Measurements from ENCODE around the gene GMEB2.

GMEB2 gene

GRCh38 chr20:63665708-63666107 is 38.8 kb upstream of the GMEB2 start:
- DNase-seq = no peak
- H3K36me3 ChIP-seq (ENCODE audit: control insufficient read depth in 4 of 4, insufficient read depth in 4 of 4, low read length in 3 of 4) = peaks cover 2 to 75% (median 41%) of the 10 kb centered on the region in 4 experiments
- no peaks in the 10 kb centered on the region for H3K9me3 ChIP-seq (ENCODE audit: control extremely low read depth in 1 of 5, control insufficient read depth in 4 of 5, insufficient read depth in 2 of 5, low read depth in 1 of 5, low read length in 4 of 5)
- no peak overlapping the region for H3K4me3 ChIP-seq (ENCODE audit: control insufficient read depth in 1 of 7, extremely low read depth in 1 of 7, insufficient read depth in 4 of 7, low read depth in 2 of 7, low read length in 6 of 7)
- no peak overlapping the region for H3K27ac ChIP-seq (ENCODE audit: insufficient read depth in 1 of 2, low read depth in 1 of 2, low read length in 2 of 2, poor library complexity in 1 of 2, severe bottlenecking in 2 of 2)
- no peaks in the 10 kb centered on the region for H3K4me1 ChIP-seq (ENCODE audit: control extremely low read depth in 1 of 4, control insufficient read depth in 4 of 4, insufficient read depth in 4 of 4, low read length in 3 of 4)
- ChIA-PET CTCF (no interaction called here), POLR2A (no interaction called here)
- no peaks in the 10 kb centered on the region for H3K27me3 ChIP-seq (replicated peaks in 2 of 5; ENCODE audit: control insufficient read depth in 4 of 5, insufficient read depth in 5 of 5, low read length in 4 of 5)
- WGBS (ENCODE audit: insufficient coverage) = 94% methylated on average over 10 of the region's 14 CpGs

GRCh38 chr20:63664861-63665594 is 38.1 kb upstream of the GMEB2 start:
- Histone ChIP-seq H3K9me3 (ENCODE audit: control extremely low read depth in 1 of 5, control insufficient read depth in 4 of 5, insufficient read depth in 2 of 5, low read depth in 1 of 5, low read length in 4 of 5) (no peaks in the 10 kb centered on the region), H3K4me3 (ENCODE audit: control insufficient read depth in 1 of 7, extremely low read depth in 1 of 7, insufficient read depth in 4 of 7, low read depth in 2 of 7, low read length in 6 of 7) (no peak overlapping the region), H3K36me3 (ENCODE audit: control insufficient read depth in 4 of 4, insufficient read depth in 4 of 4, low read length in 3 of 4) (peaks cover 2 to 76% (median 40%) of the 10 kb centered on the region in 4 experiments), H3K27ac (ENCODE audit: insufficient read depth in 1 of 2, low read depth in 1 of 2, low read length in 2 of 2, poor library complexity in 1 of 2, severe bottlenecking in 2 of 2) (no peak overlapping the region), H3K4me1 (ENCODE audit: control extremely low read depth in 1 of 4, control insufficient read depth in 4 of 4, insufficient read depth in 4 of 4, low read length in 3 of 4) (no peaks in the 10 kb centered on the region), H3K27me3 (replicated peaks in 2 of 5; ENCODE audit: control insufficient read depth in 4 of 5, insufficient read depth in 5 of 5, low read length in 4 of 5) (no peaks in the 10 kb centered on the region)
- CTCF ChIA-PET = no interaction called here
- no peak for DNase-seq
- POLR2A ChIA-PET = no interaction called here
- 100% methylated on average over 1 of the region's 18 CpGs for whole genome bisulfite sequencing (ENCODE audit: insufficient coverage)

- no peak overlapping the region for H3K4me3 ChIP-seq (ENCODE audit: control insufficient read depth in 1 of 7, extremely low read depth in 1 of 7, insufficient read depth in 4 of 7, low read depth in 2 of 7, low read length in 6 of 7)
- H3K27me3 ChIP-seq (replicated peaks in 2 of 5; ENCODE audit: control insufficient read depth in 4 of 5, insufficient read depth in 5 of 5, low read length in 4 of 5) = no peaks in the 10 kb centered on the region
- ChIA-PET CTCF (no interaction called here), POLR2A (no interaction called here)
- no peaks in the 10 kb centered on the region for H3K9me3 ChIP-seq (ENCODE audit: control extremely low read depth in 1 of 5, control insufficient read depth in 4 of 5, insufficient read depth in 2 of 5, low read depth in 1 of 5, low read length in 4 of 5)
- peaks cover 2 to 76% (median 40%) of the 10 kb centered on the region in 4 experiments for H3K36me3 ChIP-seq (ENCODE audit: control insufficient read depth in 4 of 4, insufficient read depth in 4 of 4, low read length in 3 of 4)
- H3K27ac ChIP-seq (ENCODE audit: insufficient read depth in 1 of 2, low read depth in 1 of 2, low read length in 2 of 2, poor library complexity in 1 of 2, severe bottlenecking in 2 of 2) = no peak overlapping the region
- H3K4me1 ChIP-seq (ENCODE audit: control extremely low read depth in 1 of 4, control insufficient read depth in 4 of 4, insufficient read depth in 4 of 4, low read length in 3 of 4) = peaks cover 0 to 4% (median 3%) of the 10 kb centered on the region in 4 experiments
- whole genome bisulfite sequencing (ENCODE audit: insufficient coverage) = over 99% methylated on average over 15 of the region's 22 CpGs
- DNase-seq = no peak
Observed at GRCh38 chr20:63664143-63664851, 37.4 kb upstream of the GMEB2 start.

- no peak for DNase-seq
- Histone ChIP-seq H3K27ac (ENCODE audit: insufficient read depth in 1 of 2, low read depth in 1 of 2, low read length in 2 of 2, poor library complexity in 1 of 2, severe bottlenecking in 2 of 2) (no peak overlapping the region), H3K4me3 (ENCODE audit: control insufficient read depth in 1 of 7, extremely low read depth in 1 of 7, insufficient read depth in 4 of 7, low read depth in 2 of 7, low read length in 6 of 7) (no peak overlapping the region), H3K9me3 (ENCODE audit: control extremely low read depth in 1 of 5, control insufficient read depth in 4 of 5, insufficient read depth in 2 of 5, low read depth in 1 of 5, low read length in 4 of 5) (no peaks in the 10 kb centered on the region), H3K4me1 (ENCODE audit: control extremely low read depth in 1 of 4, control insufficient read depth in 4 of 4, insufficient read depth in 4 of 4, low read length in 3 of 4) (peaks cover 0 to 11% (median 9%) of the 10 kb centered on the region in 4 experiments), H3K27me3 (replicated peaks in 2 of 5; ENCODE audit: control insufficient read depth in 4 of 5, insufficient read depth in 5 of 5, low read length in 4 of 5) (no peaks in the 10 kb centered on the region), H3K36me3 (ENCODE audit: control insufficient read depth in 4 of 4, insufficient read depth in 4 of 4, low read length in 3 of 4) (peaks cover 2 to 72% (median 39%) of the 10 kb centered on the region in 4 experiments)
- POLR2A ChIA-PET = no interaction called here
- WGBS (ENCODE audit: insufficient coverage) = 97% methylated on average over 24 of the region's 26 CpGs
- CTCF ChIA-PET = no interaction called here
Observed at GRCh38 chr20:63663332-63664066, 36.6 kb upstream of the GMEB2 start.

DNA sequence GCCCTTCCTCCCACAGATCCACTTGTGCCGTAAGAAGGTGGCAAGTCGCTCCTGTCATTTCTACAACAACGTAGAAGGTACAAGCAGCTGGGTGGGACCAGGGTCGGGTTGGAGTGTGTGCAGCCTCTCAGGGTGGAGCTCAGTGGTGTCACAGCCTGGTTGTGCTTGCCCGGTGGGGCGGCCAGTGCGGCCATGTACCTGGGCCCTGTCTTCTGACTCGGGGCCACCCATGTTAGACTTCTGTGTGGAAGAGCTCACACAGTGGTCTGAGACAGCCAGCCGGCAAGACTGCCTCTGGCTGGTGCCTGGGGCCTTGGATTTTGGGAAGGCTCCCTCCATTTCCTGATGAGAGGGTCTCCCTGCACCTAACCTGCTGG is 35.9 kb upstream of the GMEB2 start:
- CTCF ChIA-PET = no interaction called here

DNA sequence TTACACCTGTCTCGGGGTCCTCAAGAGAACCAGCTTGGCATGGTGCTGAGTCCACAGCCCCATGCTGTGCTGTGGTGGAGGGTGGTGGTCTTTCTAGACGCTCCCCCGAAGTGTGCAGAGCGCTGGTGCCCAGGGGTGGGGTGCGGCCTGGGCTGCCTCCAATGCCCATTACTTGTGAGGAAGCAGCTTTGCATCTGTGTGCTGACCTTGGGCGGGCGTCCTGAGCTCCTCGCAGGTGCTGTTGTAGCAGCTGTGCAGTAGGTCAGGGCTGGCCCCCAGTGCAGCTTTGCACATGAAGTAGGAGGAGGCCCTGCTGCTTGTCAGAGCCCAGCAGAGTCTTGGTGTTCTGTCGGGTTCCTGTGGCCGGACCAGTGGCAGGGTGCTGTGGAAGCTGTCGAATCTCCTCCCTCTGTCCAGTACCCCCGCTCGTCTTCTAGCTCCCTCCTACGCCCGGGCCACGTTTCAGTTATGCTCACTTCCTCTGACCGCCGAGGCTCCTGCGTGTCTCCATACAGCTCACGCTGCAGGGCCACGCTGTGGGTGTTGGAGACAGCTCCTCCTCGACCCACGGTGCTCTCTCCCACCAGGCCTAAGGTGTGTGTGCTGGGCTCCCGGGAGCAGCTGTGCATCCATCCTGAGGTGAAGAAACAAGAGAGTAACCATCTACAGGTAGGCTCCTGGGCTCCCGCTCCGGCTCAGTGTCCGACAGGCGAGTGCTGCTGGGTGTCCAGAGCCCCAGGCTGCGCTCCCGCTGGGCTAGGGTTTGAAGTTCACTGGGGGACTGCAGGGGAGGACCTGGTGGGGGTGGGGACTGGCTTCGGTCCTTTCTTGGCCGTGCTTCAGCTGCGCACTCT is 35.3 kb upstream of the GMEB2 start:
- H3K27me3 ChIP-seq (replicated peaks in 2 of 5; ENCODE audit: control insufficient read depth in 4 of 5, insufficient read depth in 5 of 5, low read length in 4 of 5) = no peaks in the 10 kb centered on the region
- POLR2A ChIA-PET = no interaction called here
- H3K4me1 ChIP-seq (ENCODE audit: control extremely low read depth in 1 of 4, control insufficient read depth in 4 of 4, insufficient read depth in 4 of 4, low read length in 3 of 4) = peaks cover 0 to 19% (median 18%) of the 10 kb centered on the region in 4 experiments
- WGBS (ENCODE audit: insufficient coverage) = 96% methylated on average over 24 of the region's 33 CpGs
- no peaks in the 10 kb centered on the region for H3K9me3 ChIP-seq (ENCODE audit: control extremely low read depth in 1 of 5, control insufficient read depth in 4 of 5, insufficient read depth in 2 of 5, low read depth in 1 of 5, low read length in 4 of 5)
- peaks cover 0 to 60% (median 29%) of the 10 kb centered on the region in 4 experiments for H3K36me3 ChIP-seq (ENCODE audit: control insufficient read depth in 4 of 4, insufficient read depth in 4 of 4, low read length in 3 of 4)
- CTCF ChIA-PET = interaction anchor here (0.6 to 2.0 kb wide), 2 partner anchors 27 to 74 kb away, joined by 3 to 4 read pairs; no protein-coding TSS in a partner anchor
- H3K27ac ChIP-seq (ENCODE audit: insufficient read depth in 1 of 2, low read depth in 1 of 2, low read length in 2 of 2, poor library complexity in 1 of 2, severe bottlenecking in 2 of 2) = no peak overlapping the region
- H3K4me3 ChIP-seq (ENCODE audit: control insufficient read depth in 1 of 7, extremely low read depth in 1 of 7, insufficient read depth in 4 of 7, low read depth in 2 of 7, low read length in 6 of 7) = no peak overlapping the region
- no peak for DNase-seq

More for the DNA sequence above, 35.9 kb upstream of the GMEB2 start:
- DNase-seq = no peak
- no peak overlapping the region for H3K27ac ChIP-seq (ENCODE audit: insufficient read depth in 1 of 2, low read depth in 1 of 2, low read length in 2 of 2, poor library complexity in 1 of 2, severe bottlenecking in 2 of 2)
- H3K4me1 ChIP-seq (ENCODE audit: control extremely low read depth in 1 of 4, control insufficient read depth in 4 of 4, insufficient read depth in 4 of 4, low read length in 3 of 4) = peaks cover 0 to 13% (median 12%) of the 10 kb centered on the region in 4 experiments
- H3K27me3 ChIP-seq (replicated peaks in 2 of 5; ENCODE audit: control insufficient read depth in 4 of 5, insufficient read depth in 5 of 5, low read length in 4 of 5) = no peaks in the 10 kb centered on the region
- POLR2A ChIA-PET = no interaction called here
- no peak overlapping the region for H3K4me3 ChIP-seq (ENCODE audit: control insufficient read depth in 1 of 7, extremely low read depth in 1 of 7, insufficient read depth in 4 of 7, low read depth in 2 of 7, low read length in 6 of 7)
- no peaks in the 10 kb centered on the region for H3K9me3 ChIP-seq (ENCODE audit: control extremely low read depth in 1 of 5, control insufficient read depth in 4 of 5, insufficient read depth in 2 of 5, low read depth in 1 of 5, low read length in 4 of 5)
- H3K36me3 ChIP-seq (ENCODE audit: control insufficient read depth in 4 of 4, insufficient read depth in 4 of 4, low read length in 3 of 4) = peaks cover 2 to 66% (median 34%) of the 10 kb centered on the region in 4 experiments
- WGBS (ENCODE audit: insufficient coverage) = 94% methylated on average over 9 of the region's 9 CpGs
